HAP-1 (cell line): ENCODE data around the gene NRP1.
A peak's percentile ranks its signal among the peaks of the same experiment; 100 is the strongest.

Source experiments
- DNase-seq, 2 experiments: peaks; one replicate each; pipeline ENCODE4 v3.0.0-alpha.2; 2016 to 2020; ENCODE audit warnings: low spot score in 2 of 2
- H3K27me3 ChIP-seq: fragments of 250-450 bp; sonication (Bioruptor Pico); 2 replicates; pipeline ENCODE4 v1.5.1; 2020; ENCODE audit warnings: low read depth, mild to moderate bottlenecking, moderate library complexity
- H3K36me3 ChIP-seq: fragments of 250-450 bp; sonication (Bioruptor Pico); replicated peaks from 2 replicates; pipeline ENCODE4 v1.5.1; 2020; ENCODE audit warnings: mild to moderate bottlenecking
- H3K4me1 ChIP-seq: fragments of 250-450 bp; sonication (Bioruptor Pico); 2 replicates; pipeline ENCODE4 v1.5.1; 2020; ENCODE audit warnings: mild to moderate bottlenecking
- H3K4me3 ChIP-seq: fragments of 250-450 bp; sonication (Bioruptor Pico); 2 replicates; pipeline ENCODE4 v1.5.1; 2020; ENCODE audit warnings: mild to moderate bottlenecking, moderate library complexity
- H3K9me3 ChIP-seq: fragments of 250-450 bp; sonication (Bioruptor Pico); 2 replicates; pipeline ENCODE4 v1.5.1; 2020; ENCODE audit warnings: mild to moderate bottlenecking, moderate library complexity
- in situ Hi-C: fragments of 300-500 bp; cut with MboI; formaldehyde crosslinking; loops from 3 replicates; pipeline ENCODE4 v1.14.3; 2020; ENCODE audit warnings: low sequenced_read_pairs, inconsistent platforms, mixed read lengths

The NRP1 gene

GRCh38 chr10:33160151-33160550, 174.3 kb downstream of the NRP1 start:
- H3K36me3 ChIP-seq, result no peaks in the 10 kb centered on the region
- in situ Hi-C loops, result no loop called here
- no peak for DNase-seq
- no peak overlapping the region for H3K4me3 ChIP-seq
- H3K4me1 ChIP-seq, result peaks cover 10% of the 10 kb centered on the region
- no peaks in the 10 kb centered on the region for H3K9me3 ChIP-seq
- no peaks in the 10 kb centered on the region for H3K27me3 ChIP-seq

GRCh38 chr10:33157103-33157502, 177.4 kb downstream of the NRP1 start:
- Histone ChIP-seq H3K9me3 (no peaks in the 10 kb centered on the region), H3K27me3 (no peaks in the 10 kb centered on the region), H3K36me3 (no peaks in the 10 kb centered on the region), H3K4me1 (no peaks in the 10 kb centered on the region), H3K4me3 (no peak overlapping the region)
- no peak for DNase-seq
- in situ Hi-C loops, result no loop called here

GRCh38 chr10:33155720-33156638, 178.5 kb downstream of the NRP1 start:
- no peaks in the 10 kb centered on the region for H3K9me3 ChIP-seq
- in situ Hi-C loops, result no loop called here
- H3K4me1 ChIP-seq, result no peaks in the 10 kb centered on the region
- peak in 1 of 2 experiments; percentile 28 for DNase-seq
- H3K4me3 ChIP-seq, result no peak overlapping the region
- H3K36me3 ChIP-seq, result no peaks in the 10 kb centered on the region
- H3K27me3 ChIP-seq, result no peaks in the 10 kb centered on the region

GRCh38 chr10:33154590-33154989, 179.9 kb downstream of the NRP1 start:
- in situ Hi-C loops, result no loop called here
- Histone ChIP-seq H3K9me3 (no peaks in the 10 kb centered on the region), H3K4me3 (no peak overlapping the region), H3K4me1 (no peaks in the 10 kb centered on the region), H3K36me3 (no peaks in the 10 kb centered on the region), H3K27me3 (no peaks in the 10 kb centered on the region)
- DNase-seq, result no peak

GRCh38 chr10:33153968-33154327, 180.5 kb downstream of the NRP1 start:
- in situ Hi-C loops, result no loop called here
- no peaks in the 10 kb centered on the region for H3K9me3 ChIP-seq
- no peak overlapping the region for H3K4me3 ChIP-seq
- DNase-seq, result no peak
- no peaks in the 10 kb centered on the region for H3K27me3 ChIP-seq
- no peaks in the 10 kb centered on the region for H3K36me3 ChIP-seq
- H3K4me1 ChIP-seq, result no peaks in the 10 kb centered on the region

- Histone ChIP-seq H3K4me1 (no peaks in the 10 kb centered on the region), H3K36me3 (no peaks in the 10 kb centered on the region), H3K27me3 (no peaks in the 10 kb centered on the region), H3K9me3 (no peaks in the 10 kb centered on the region), H3K4me3 (no peak overlapping the region)
- DNase-seq, result no peak
- in situ Hi-C loops, result no loop called here
Observed at GRCh38 chr10:33153251-33153967, 181.1 kb downstream of the NRP1 start.

- Histone ChIP-seq H3K4me3 (no peak overlapping the region), H3K9me3 (no peaks in the 10 kb centered on the region), H3K36me3 (no peaks in the 10 kb centered on the region), H3K4me1 (no peaks in the 10 kb centered on the region), H3K27me3 (no peaks in the 10 kb centered on the region)
- in situ Hi-C loops, result no loop called here
- DNase-seq, result no peak
Observed at GRCh38 chr10:33152750-33153149, 181.7 kb downstream of the NRP1 start.

GRCh38 chr10:33152146-33152545, 182.3 kb downstream of the NRP1 start:
- Histone ChIP-seq H3K9me3 (no peaks in the 10 kb centered on the region), H3K36me3 (no peaks in the 10 kb centered on the region), H3K27me3 (no peaks in the 10 kb centered on the region), H3K4me1 (no peaks in the 10 kb centered on the region), H3K4me3 (no peak overlapping the region)
- in situ Hi-C loops, result no loop called here
- no peak for DNase-seq

GRCh38 chr10:33151344-33151864, 183.1 kb downstream of the NRP1 start:
- H3K4me1 ChIP-seq, result no peaks in the 10 kb centered on the region
- no peak overlapping the region for H3K4me3 ChIP-seq
- H3K36me3 ChIP-seq, result no peaks in the 10 kb centered on the region
- in situ Hi-C loops, result no loop called here
- H3K9me3 ChIP-seq, result no peaks in the 10 kb centered on the region
- DNase-seq, result no peak
- H3K27me3 ChIP-seq, result no peaks in the 10 kb centered on the region

- no peak for DNase-seq
Observed at GRCh38 chr10:33150889-33151288, 183.6 kb downstream of the NRP1 start.

GRCh38 chr10:33150146-33150545, 184.3 kb downstream of the NRP1 start:
- in situ Hi-C loops, result no loop called here
- Histone ChIP-seq H3K4me3 (no peak overlapping the region), H3K27me3 (no peaks in the 10 kb centered on the region), H3K36me3 (no peaks in the 10 kb centered on the region), H3K9me3 (no peaks in the 10 kb centered on the region), H3K4me1 (no peaks in the 10 kb centered on the region)
- no peak for DNase-seq

More at GRCh38 chr10:33150889-33151288, 183.6 kb downstream of the NRP1 start:
- no peaks in the 10 kb centered on the region for H3K9me3 ChIP-seq
- H3K4me3 ChIP-seq, result no peak overlapping the region
- H3K27me3 ChIP-seq, result no peaks in the 10 kb centered on the region
- in situ Hi-C loops, result no loop called here
- no peaks in the 10 kb centered on the region for H3K4me1 ChIP-seq
- H3K36me3 ChIP-seq, result no peaks in the 10 kb centered on the region

GRCh38 chr10:33147013-33147310, 187.5 kb downstream of the NRP1 start:
- no peak overlapping the region for H3K4me3 ChIP-seq
- H3K4me1 ChIP-seq, result no peaks in the 10 kb centered on the region
- no peak for DNase-seq
- no peaks in the 10 kb centered on the region for H3K9me3 ChIP-seq
- no peaks in the 10 kb centered on the region for H3K27me3 ChIP-seq
- in situ Hi-C loops, result no loop called here
- no peaks in the 10 kb centered on the region for H3K36me3 ChIP-seq

- H3K36me3 ChIP-seq, result no peaks in the 10 kb centered on the region
- in situ Hi-C loops, result no loop called here
- H3K4me1 ChIP-seq, result no peaks in the 10 kb centered on the region
- H3K9me3 ChIP-seq, result no peaks in the 10 kb centered on the region
- H3K27me3 ChIP-seq, result no peaks in the 10 kb centered on the region
- no peak overlapping the region for H3K4me3 ChIP-seq
- no peak for DNase-seq
Observed at GRCh38 chr10:33146189-33147012, 188.1 kb downstream of the NRP1 start.
